Activated T-helper 2 cell treated with anti-CD3 and anti-CD28 coated beads, Interferon-gamma antibody, Interleukin-2, Interleukin-4, amounts not matched to agents 10 μg/mL and 5 μg/mL and 100 μg/mL, durations not matched to agents 14 hours and 24 hours and 36 hours (primary cell): ENCODE measurements around the gene NLK. TPM values are rescaled to one million over a fixed set of nuclear protein-coding genes. Genes with fewer than 3 reads are reported as not detected.
A peak's percentile ranks its signal among the peaks of the same experiment; 100 is the strongest.
"Not testable (repeated sequence)": the region's sequence is repeated elsewhere in the genome, so short reads cannot be mapped to it uniquely, and the experiment has no call there.

Experiments used
- DNase-seq: peaks from one replicate; pipeline ENCODE4 v3.0.0; 2021; ENCODE audit warnings: low spot score
- H3K27ac Mint-ChIP-seq: one replicate; pipeline ENCODE4 v1.8.0; 2021; ENCODE audit warnings: mixed read lengths
- H3K27me3 Mint-ChIP-seq: one replicate; pipeline ENCODE4 v1.8.0; 2021; ENCODE audit warnings: low read depth, mixed read lengths
- H3K36me3 Mint-ChIP-seq: one replicate; pipeline ENCODE4 v1.8.0; 2021; ENCODE audit warnings: low read depth, mixed read lengths
- H3K4me1 Mint-ChIP-seq: one replicate; pipeline ENCODE4 v1.8.0; 2021; ENCODE audit warnings: low read depth, mixed read lengths
- H3K4me3 Mint-ChIP-seq: one replicate; pipeline ENCODE4 v1.8.0; 2021; ENCODE audit warnings: low read depth, mild to moderate bottlenecking, moderate library complexity, mixed read lengths
- H3K9me3 Mint-ChIP-seq: one replicate; pipeline ENCODE4 v1.8.0; 2021; ENCODE audit warnings: mixed read lengths
- intact Hi-C: fragments of 100-400 bp; cut with micrococcal nuclease; formaldehyde crosslinking; loops from one replicate; pipeline ENCODE4 v1.15.1; 2023
- total RNA-seq: library from RNA; stranded (reverse); gene quantifications from 2 replicates; pipeline ENCODE4 v1.2.3, GENCODE V29; 2022

The NLK gene
- total RNA-seq, 1 donor from 2014 or later = 11.3 TPM

DNA sequence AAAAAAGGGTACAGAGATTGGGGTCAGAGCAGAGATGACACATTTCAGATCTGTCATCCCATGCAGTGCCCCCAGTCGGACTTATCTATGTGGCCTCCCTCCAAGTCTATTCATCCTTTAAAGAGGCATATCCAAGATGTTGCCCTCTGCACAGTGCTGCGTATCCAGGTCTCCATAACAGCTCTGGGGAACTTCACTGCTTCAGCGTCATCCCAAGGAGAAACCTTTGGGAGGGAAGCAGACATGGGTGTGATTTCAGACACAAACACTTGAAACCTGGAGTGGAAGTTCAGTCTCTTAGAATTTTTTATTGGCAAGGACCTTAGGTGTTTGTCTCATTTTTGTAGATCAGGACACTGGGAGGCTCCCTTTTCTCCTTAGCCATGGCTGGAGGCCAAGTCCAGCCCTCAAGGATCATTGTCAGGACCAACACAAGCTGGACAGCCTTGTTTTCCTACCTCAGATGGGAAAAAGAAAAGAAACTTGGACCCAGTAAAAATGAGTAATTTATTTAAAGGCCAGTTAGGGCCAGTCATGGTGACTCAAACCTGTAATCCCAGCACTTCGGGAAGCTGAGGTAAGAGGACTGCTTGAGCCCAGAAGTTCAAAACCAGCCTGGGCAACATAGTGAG, 23.9 kb upstream of the NLK start:
- Mint-ChIP-seq H3K27me3 (peaks cover 9% of the 10 kb centered on the region), H3K27ac (no peak overlapping the region), H3K36me3 (no peaks in the 10 kb centered on the region), H3K4me1 (no peaks in the 10 kb centered on the region), H3K4me3 (no peak overlapping the region), H3K9me3 (no peaks in the 10 kb centered on the region)
- intact Hi-C loops = no loop called here
- no peak for DNase-seq

DNA sequence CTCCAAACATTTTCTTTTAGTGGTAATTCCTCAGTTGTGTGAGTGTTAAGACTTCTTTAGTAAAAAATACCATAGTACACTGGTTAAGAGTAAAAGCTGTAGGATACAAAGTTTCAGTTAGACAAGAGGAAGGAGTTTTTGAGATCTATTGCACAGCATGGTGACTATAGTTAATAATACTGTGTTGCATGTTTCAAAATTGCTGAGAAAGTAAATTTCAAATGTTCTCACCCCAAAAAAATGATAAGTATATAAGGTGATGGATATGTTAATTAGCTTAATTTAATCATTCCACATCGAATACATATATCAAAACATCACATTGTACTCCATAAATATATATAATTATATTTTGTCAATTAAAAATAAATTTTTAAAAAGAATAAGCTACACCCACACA, 22.0 kb upstream of the NLK start:
- Mint-ChIP-seq H3K4me3 (no peak overlapping the region), H3K4me1 (no peaks in the 10 kb centered on the region), H3K27me3 (peaks cover 8% of the 10 kb centered on the region), H3K9me3 (no peaks in the 10 kb centered on the region), H3K27ac (no peak overlapping the region), H3K36me3 (no peaks in the 10 kb centered on the region)
- intact Hi-C loops = no loop called here
- no peak for DNase-seq

GRCh38 chr17:28029044-28029443, 13.4 kb upstream of the NLK start:
- Mint-ChIP-seq H3K36me3 (no peaks in the 10 kb centered on the region), H3K27ac (no peak overlapping the region), H3K4me1 (no peaks in the 10 kb centered on the region), H3K27me3 (peaks cover 12% of the 10 kb centered on the region), H3K9me3 (no peaks in the 10 kb centered on the region), H3K4me3 (no peak overlapping the region)
- no peak for DNase-seq
- intact Hi-C loops = no loop called here

- DNase-seq = no peak
- no peak overlapping the region for H3K27ac Mint-ChIP-seq
- H3K4me3 Mint-ChIP-seq = no peak overlapping the region
- peaks cover 16% of the 10 kb centered on the region for H3K27me3 Mint-ChIP-seq
- H3K4me1 Mint-ChIP-seq = peaks cover 3% of the 10 kb centered on the region
- no peaks in the 10 kb centered on the region for H3K36me3 Mint-ChIP-seq
- intact Hi-C loops = no loop called here
- no peaks in the 10 kb centered on the region for H3K9me3 Mint-ChIP-seq
Observed at GRCh38 chr17:28030386-28030785, 12.1 kb upstream of the NLK start.

- Mint-ChIP-seq H3K27ac (no peak overlapping the region), H3K4me1 (peaks cover 3% of the 10 kb centered on the region), H3K4me3 (no peak overlapping the region), H3K9me3 (no peaks in the 10 kb centered on the region), H3K36me3 (no peaks in the 10 kb centered on the region), H3K27me3 (peaks cover 16% of the 10 kb centered on the region)
- DNase-seq = no peak
- intact Hi-C loops = no loop called here
Observed at GRCh38 chr17:28031174-28031573, 11.3 kb upstream of the NLK start.

- Mint-ChIP-seq H3K27ac (no peak overlapping the region), H3K36me3 (no peaks in the 10 kb centered on the region), H3K4me1 (peaks cover 7% of the 10 kb centered on the region), H3K9me3 (no peaks in the 10 kb centered on the region), H3K4me3 (no peak overlapping the region), H3K27me3 (peaks cover 17% of the 10 kb centered on the region)
- no peak for DNase-seq
- intact Hi-C loops = no loop called here
Observed at GRCh38 chr17:28033972-28034714, 8.3 kb upstream of the NLK start.

- Mint-ChIP-seq H3K4me1 (peaks cover 13% of the 10 kb centered on the region), H3K27me3 (peaks cover 19% of the 10 kb centered on the region)
- intact Hi-C loops, H3K4me3 Mint-ChIP-seq, H3K9me3 Mint-ChIP-seq, H3K27ac Mint-ChIP-seq, H3K36me3 Mint-ChIP-seq, DNase-seq: not testable (repeated sequence)
Observed at GRCh38 chr17:28035452-28035851, 7.0 kb upstream of the NLK start.

GRCh38 chr17:28035884-28036283, 6.6 kb upstream of the NLK start:
- H3K27ac Mint-ChIP-seq, H3K9me3 Mint-ChIP-seq, H3K4me3 Mint-ChIP-seq, DNase-seq, intact Hi-C loops, H3K36me3 Mint-ChIP-seq: not testable (repeated sequence)
- H3K27me3 Mint-ChIP-seq = peaks cover 19% of the 10 kb centered on the region
- peaks cover 14% of the 10 kb centered on the region for H3K4me1 Mint-ChIP-seq

GRCh38 chr17:28038802-28039201, 3.7 kb upstream of the NLK start:
- Mint-ChIP-seq H3K4me3 (peak overlapping the region; percentile 23), H3K36me3 (peaks cover 14% of the 10 kb centered on the region), H3K27ac (no peak overlapping the region), H3K9me3 (no peaks in the 10 kb centered on the region), H3K4me1 (peaks cover 31% of the 10 kb centered on the region), H3K27me3 (peaks cover 14% of the 10 kb centered on the region)
- no peak for DNase-seq
- intact Hi-C loops = no loop called here

DNA sequence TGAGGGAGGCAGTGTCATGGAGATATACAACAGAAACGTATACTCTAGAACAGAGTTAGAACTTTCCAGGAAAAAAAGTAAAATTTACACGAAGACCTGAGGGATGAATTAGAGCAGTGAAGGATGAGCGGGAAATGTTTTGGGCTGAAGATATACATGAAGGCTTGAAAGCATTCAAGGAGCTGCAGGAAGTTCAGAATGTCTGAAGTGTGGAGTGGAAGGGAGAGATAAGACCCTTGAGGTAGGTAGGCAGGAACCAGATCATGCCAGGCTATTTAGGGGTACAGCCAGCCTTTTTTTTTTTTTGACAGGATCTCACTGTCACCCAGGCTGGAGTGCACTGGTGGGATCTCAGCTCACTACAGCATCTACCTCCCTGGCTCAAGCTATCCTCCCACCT, 3.2 kb upstream of the NLK start:
- intact Hi-C loops = no loop called here
- H3K4me1 Mint-ChIP-seq = peaks cover 33% of the 10 kb centered on the region
- H3K36me3 Mint-ChIP-seq = peaks cover 16% of the 10 kb centered on the region
- no peak for DNase-seq
- no peak overlapping the region for H3K27ac Mint-ChIP-seq
- H3K27me3 Mint-ChIP-seq = peaks cover 12% of the 10 kb centered on the region
- peak overlapping the region; percentile 23 for H3K4me3 Mint-ChIP-seq
- H3K9me3 Mint-ChIP-seq = no peaks in the 10 kb centered on the region

DNA sequence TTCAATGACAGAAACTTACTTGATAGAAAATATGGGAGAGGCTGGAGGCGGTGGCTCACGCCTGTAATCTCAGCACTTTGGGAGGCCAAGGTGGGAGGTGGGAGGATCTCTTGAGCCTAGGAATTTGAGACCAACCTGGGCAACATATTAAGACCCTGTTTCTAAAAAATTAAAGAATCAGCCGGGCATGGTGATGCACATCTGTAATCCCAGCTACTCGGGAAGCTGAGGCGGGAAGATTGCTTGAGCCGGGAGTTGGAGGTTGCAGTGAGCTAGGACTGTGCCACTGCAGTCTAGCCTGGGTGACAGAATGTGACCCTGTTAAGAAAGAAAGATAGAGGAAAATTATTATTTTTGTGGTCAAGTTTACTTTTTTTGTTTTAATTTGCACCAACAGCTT, 2.1 kb upstream of the NLK start:
- Mint-ChIP-seq H3K36me3 (peaks cover 25% of the 10 kb centered on the region), H3K27me3 (peaks cover 9% of the 10 kb centered on the region), H3K4me1 (peaks cover 40% of the 10 kb centered on the region), H3K4me3 (peak overlapping the region; percentile 80), H3K9me3 (no peaks in the 10 kb centered on the region), H3K27ac (no peak overlapping the region)
- no peak for DNase-seq
- intact Hi-C loops = loop anchor here (2.0 to 10.0 kb wide), 7 partner anchors 18 to 576 kb away; partner anchors contain the start of genes IFT20, LYRM9 and TNFAIP1

DNA sequence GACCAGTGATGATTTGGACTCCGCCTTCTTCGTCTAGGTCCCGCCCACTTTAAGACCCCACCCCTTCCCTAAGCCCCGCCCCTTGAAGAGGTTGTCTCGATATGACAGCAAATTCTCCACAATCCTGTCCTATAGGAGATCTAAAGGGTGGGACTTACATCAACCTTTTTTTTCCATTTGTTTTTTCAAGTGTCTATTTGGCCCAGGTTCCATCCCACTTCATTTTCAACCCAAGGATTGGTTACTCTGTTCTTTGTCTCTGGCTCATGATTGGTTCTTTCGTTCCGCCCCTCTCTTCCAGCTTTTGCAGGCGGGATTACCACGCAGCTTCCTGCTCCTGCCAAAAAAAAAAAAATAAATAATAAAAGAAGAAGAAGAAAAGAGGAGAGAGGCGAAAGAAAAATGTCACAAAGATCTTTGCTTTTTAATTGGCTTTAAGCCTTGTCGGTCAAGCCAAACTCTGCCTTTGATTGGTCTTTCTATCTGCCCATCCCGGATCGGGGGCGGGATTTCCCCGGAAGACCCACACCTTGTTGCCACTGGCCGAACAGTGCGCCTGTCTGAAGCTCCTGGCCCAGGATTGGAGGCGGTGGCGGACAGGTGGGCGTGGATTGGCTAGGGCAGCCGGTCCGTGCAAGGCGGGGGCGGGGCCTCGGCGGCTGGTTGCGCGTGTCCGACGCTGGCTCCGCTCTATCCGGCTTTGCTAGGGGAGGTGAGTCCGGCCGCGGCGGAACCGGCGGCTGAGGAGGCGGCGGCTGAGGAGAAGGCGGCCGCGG, 1.2 kb upstream of the NLK start:
- Mint-ChIP-seq H3K36me3 (peaks cover 27% of the 10 kb centered on the region), H3K4me3 (peak overlapping the region; percentile 80), H3K27ac (peak overlapping the region; percentile 76), H3K4me1 (peaks cover 48% of the 10 kb centered on the region), H3K9me3 (no peaks in the 10 kb centered on the region), H3K27me3 (peaks cover 9% of the 10 kb centered on the region)
- peak; percentile 100 for DNase-seq
- intact Hi-C loops = loop anchor here (2.0 to 10.0 kb wide), 7 partner anchors 18 to 576 kb away; partner anchors contain the start of genes IFT20, LYRM9 and TNFAIP1
